Ishikawa (cell line): Measurements from ENCODE around the gene SAP25.

Source experiments
- CEBPB ChIP-seq: IDR thresholded peaks from 2 replicates; pipeline ENCODE4 v1.6.1; 2012
- CREB1 ChIP-seq: IDR thresholded peaks from 2 replicates; pipeline ENCODE4 v1.6.1; 2012; ENCODE audit warnings: low read depth
- EGR1 ChIP-seq: IDR thresholded peaks from 2 replicates; pipeline ENCODE4 v1.6.1; 2012
- EP300 ChIP-seq: IDR thresholded peaks from 2 replicates; pipeline ENCODE4 v1.6.1; 2012; ENCODE audit warnings: borderline replicate concordance
- FOXM1 ChIP-seq: IDR thresholded peaks from 2 replicates; pipeline ENCODE4 v1.6.1; 2012; ENCODE audit warnings: low read depth, borderline replicate concordance
- NFIC ChIP-seq: IDR thresholded peaks from 2 replicates; pipeline ENCODE4 v1.6.1; 2012
- RAD21 ChIP-seq: IDR thresholded peaks from 2 replicates; pipeline ENCODE4 v1.6.1; 2012; ENCODE audit warnings: low read depth
- TAF1 ChIP-seq: IDR thresholded peaks from 2 replicates; pipeline ENCODE4 v1.6.1; 2012; ENCODE audit warnings: low read depth, mild to moderate bottlenecking
- TCF12 ChIP-seq: IDR thresholded peaks from 2 replicates; pipeline ENCODE4 v1.6.1; 2012; ENCODE audit warnings: low read depth
- TEAD4 ChIP-seq: IDR thresholded peaks from 2 replicates; pipeline ENCODE4 v1.6.1; 2012
- YY1 ChIP-seq: IDR thresholded peaks from 2 replicates; pipeline ENCODE4 v1.6.1; 2012; ENCODE audit warnings: low read depth
- ZBTB7A ChIP-seq: IDR thresholded peaks from 2 replicates; pipeline ENCODE4 v1.6.1; 2012; ENCODE audit warnings: low read depth
- TF ChIP-seq, protein P1 (sequence below): IDR thresholded peaks from 2 replicates; pipeline ENCODE4 v1.6.1; 2012
- TF ChIP-seq, protein P2 (sequence below): IDR thresholded peaks from 2 replicates; pipeline ENCODE4 v1.6.1; 2012
- TF ChIP-seq, protein P3 (sequence below): IDR thresholded peaks from 2 replicates; pipeline ENCODE4 v1.6.1; 2012; ENCODE audit warnings: low read depth, mild to moderate bottlenecking

Gene SAP25

DNA sequence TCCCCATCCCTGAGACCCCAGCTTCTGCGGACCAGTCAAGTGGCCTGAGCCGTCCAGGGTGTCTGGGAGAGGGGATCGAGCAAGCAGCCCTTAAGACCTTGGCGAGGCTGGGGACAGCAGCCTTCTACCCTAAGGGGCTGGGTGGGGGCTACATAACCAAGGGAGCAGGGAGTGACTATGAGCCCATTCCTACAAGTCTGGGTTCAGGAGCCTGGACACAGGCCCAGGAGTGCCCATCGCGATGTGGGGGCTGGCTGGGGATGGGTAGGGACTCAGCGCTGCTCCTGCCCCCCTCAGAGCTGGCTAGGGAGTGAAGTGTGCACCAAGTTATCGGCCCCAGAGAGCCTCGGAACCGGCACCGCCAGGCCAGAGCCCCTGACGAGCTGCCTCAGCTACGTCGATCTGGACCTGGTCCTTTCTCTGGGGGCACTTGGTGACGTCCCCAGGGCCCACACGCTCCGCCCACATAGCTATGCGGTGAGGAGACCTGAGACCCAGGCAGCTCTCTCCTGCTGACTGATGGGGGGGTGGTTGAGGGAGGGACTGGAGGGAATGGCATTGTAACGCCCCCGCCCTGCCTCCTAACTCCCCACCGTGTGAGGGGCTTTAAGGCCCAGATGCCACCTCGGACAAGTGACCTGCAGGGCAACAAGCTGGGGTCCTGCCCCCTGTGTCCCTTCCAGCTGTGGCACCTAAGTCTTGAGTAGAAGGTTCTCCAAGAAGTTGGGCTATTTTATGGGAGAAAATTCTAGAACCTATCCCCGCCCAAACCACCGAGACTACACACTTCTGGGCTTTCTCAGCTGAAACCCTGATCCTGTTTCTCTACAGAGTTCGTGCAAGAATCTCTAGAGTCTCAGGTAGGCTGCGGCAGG, 2.5 kb downstream of the SAP25 start:
- TF ChIP-seq ZBTB7A: 0 out of 2 replicates have a peak, but pooled peaks have one; percentile 1
- no peak for TF ChIP-seq CEBPB
- peak; percentile 19; the same call in 1 of the 2 replicates for TF ChIP-seq TEAD4

DNA sequence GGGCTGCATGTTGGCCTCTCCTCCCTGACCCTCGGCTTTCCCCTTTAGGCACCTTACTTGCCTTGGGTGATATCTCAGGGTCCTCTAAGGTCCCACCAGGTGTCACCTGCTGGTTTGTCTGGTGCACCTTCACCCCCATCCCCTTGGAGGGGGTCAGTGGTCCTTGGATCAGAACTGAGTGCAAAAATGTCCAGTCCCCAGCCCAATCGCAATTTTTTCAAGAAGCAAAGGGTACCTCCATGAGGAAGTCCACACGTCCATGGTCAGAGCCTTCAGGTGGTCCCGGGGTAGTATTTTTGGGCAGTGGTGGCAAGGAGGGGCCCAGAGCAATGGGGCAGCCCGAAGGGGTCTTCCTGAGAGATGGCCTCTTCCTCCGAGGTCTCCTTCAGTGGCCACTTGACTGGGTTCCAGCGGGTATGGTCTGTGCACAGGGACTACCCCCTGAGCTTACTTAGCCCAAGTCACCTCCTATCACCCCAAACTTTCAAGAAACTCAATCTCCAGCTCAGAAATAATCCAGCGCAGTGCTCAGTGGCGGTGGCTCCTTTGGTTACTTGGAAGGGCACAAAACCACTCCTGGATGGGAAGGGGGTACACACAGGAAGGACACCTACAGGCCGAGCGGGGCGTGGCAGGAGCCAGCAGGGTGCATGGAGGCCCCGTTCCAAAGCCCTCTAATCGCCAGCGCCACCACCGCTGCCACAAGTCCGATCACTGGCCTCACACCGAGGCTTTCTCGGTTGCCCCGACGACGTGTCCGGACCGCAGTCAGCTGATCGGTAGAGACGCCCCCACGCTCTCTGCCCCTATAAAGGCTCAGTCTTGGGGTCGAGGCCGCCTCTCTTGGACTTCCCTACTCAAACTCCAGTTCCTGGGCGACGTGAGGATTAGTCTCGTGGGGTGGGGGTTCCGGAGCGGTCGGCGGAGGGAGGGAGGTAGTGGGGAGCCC, 4.5 kb downstream of the SAP25 start:
- TF ChIP-seq, protein P1, sequence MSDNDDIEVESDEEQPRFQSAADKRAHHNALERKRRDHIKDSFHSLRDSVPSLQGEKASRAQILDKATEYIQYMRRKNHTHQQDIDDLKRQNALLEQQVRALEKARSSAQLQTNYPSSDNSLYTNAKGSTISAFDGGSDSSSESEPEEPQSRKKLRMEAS: no peak
- TF ChIP-seq TCF12: no peak
- TF ChIP-seq FOXM1: no peak
- TF ChIP-seq, protein P2, sequence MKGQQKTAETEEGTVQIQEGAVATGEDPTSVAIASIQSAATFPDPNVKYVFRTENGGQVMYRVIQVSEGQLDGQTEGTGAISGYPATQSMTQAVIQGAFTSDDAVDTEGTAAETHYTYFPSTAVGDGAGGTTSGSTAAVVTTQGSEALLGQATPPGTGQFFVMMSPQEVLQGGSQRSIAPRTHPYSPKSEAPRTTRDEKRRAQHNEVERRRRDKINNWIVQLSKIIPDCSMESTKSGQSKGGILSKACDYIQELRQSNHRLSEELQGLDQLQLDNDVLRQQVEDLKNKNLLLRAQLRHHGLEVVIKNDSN: 0 out of 2 replicates have a peak, but pooled peaks have one; percentile 6
- no peak for TF ChIP-seq CEBPB

DNA sequence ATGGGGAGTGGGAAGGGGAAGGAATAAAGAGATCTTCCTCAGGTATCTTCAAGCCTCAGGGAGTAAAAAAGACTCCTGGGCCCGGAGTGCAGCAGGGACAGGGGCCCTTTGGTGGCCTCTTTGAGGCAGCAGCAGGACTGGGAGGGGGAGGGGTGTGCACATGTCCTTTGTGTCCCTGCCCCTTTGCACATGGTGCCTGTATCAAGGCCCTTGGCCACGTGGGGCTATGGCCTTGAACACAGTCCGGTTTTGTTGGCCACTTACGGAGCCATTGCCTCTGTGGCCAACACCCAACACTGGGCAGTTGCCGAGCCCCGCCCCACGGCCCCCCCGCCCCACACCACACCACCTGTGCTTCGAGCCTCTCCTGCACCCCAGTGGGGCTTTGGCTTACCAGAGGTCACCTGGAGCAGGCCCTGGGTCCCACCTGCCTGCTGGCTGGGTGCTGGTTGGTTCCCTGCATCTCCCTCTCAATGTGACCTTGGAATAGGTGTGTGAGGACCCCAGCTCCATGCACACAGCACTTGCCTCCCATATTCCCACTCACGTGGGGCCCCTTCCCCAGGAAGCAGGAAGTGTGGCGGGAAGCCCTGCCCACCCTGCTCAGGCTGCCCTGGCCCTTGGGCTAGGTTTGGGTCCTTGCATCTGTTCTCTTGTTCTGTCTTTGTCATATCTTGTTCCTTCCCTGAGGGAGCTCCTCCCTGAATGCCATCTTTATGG, 5.4 kb downstream of the SAP25 start:
- TF ChIP-seq ZBTB7A: no peak
- TF ChIP-seq RAD21: no peak
- TF ChIP-seq, protein P3, sequence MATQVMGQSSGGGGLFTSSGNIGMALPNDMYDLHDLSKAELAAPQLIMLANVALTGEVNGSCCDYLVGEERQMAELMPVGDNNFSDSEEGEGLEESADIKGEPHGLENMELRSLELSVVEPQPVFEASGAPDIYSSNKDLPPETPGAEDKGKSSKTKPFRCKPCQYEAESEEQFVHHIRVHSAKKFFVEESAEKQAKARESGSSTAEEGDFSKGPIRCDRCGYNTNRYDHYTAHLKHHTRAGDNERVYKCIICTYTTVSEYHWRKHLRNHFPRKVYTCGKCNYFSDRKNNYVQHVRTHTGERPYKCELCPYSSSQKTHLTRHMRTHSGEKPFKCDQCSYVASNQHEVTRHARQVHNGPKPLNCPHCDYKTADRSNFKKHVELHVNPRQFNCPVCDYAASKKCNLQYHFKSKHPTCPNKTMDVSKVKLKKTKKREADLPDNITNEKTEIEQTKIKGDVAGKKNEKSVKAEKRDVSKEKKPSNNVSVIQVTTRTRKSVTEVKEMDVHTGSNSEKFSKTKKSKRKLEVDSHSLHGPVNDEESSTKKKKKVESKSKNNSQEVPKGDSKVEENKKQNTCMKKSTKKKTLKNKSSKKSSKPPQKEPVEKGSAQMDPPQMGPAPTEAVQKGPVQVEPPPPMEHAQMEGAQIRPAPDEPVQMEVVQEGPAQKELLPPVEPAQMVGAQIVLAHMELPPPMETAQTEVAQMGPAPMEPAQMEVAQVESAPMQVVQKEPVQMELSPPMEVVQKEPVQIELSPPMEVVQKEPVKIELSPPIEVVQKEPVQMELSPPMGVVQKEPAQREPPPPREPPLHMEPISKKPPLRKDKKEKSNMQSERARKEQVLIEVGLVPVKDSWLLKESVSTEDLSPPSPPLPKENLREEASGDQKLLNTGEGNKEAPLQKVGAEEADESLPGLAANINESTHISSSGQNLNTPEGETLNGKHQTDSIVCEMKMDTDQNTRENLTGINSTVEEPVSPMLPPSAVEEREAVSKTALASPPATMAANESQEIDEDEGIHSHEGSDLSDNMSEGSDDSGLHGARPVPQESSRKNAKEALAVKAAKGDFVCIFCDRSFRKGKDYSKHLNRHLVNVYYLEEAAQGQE: no peak
- no peak for TF ChIP-seq CEBPB
- no peak for TF ChIP-seq EGR1
- no peak for TF ChIP-seq EP300
- no peak for TF ChIP-seq TCF12
- no peak for TF ChIP-seq FOXM1
- TF ChIP-seq, protein P2: no peak
- TF ChIP-seq, protein P1: no peak
- no peak for TF ChIP-seq TAF1
- no peak for TF ChIP-seq NFIC
- no peak for TF ChIP-seq YY1
- TF ChIP-seq CREB1: no peak
- TF ChIP-seq TEAD4: no peak

DNA sequence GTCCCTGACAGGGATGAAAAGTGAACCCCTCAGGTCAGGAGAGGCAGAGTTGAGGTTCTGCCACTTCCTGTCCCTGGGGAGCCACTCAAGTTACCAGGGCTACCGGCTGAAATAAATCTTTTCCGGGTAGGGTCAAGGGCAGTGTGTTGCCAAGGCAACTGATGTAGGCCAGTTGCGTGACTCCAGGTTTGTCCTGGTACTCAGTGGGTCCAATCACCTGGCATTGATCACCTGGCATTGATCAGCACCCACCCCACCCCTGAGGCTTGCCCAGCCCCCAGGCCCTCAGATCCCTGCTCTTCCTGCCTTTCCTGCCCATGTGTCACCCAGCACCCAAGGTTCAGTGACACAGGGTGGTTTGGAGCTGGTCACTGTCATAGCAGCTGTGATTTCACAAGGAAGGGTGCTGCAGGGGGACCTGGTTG, 5.9 kb downstream of the SAP25 start:
- no peak for TF ChIP-seq TCF12
- no peak for TF ChIP-seq FOXM1
- TF ChIP-seq, protein P1: no peak
- no peak for TF ChIP-seq EGR1
- TF ChIP-seq NFIC: no peak
- TF ChIP-seq CEBPB: no peak
- TF ChIP-seq, protein P3: no peak
- no peak for TF ChIP-seq RAD21
- TF ChIP-seq CREB1: no peak
- TF ChIP-seq YY1: no peak
- TF ChIP-seq, protein P2: no peak
